ENCODE results near the gene RPS23. TPM values are rescaled to one million over a fixed set of nuclear protein-coding genes. Genes with fewer than 3 reads are reported as not detected.

RPS23 gene
- total and polyA plus RNA-seq, 4 donors: 1,189 to 3,271 (median 1,978) TPM

DNA sequence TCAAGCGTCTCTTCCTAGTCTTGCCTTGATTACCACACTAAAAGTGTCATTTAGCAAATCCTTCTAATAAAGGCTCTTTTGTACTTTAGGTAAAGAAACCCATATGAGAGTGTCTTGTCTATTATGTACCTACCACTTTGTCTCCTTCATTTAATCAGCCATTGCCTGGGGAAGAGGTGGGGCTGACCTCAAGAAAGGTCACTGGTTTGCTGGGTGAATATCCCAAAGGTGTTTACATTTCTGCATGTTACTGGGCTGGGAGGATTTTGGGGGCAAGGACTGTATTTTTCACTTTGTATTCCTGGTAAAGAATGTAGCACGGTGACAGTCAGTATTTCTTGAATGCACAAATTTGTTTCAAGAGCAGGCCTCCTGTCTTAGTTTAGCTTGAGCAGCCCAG lies 11.9 kb upstream of the RPS23 start:
- TF ChIP-seq, protein P1, sequence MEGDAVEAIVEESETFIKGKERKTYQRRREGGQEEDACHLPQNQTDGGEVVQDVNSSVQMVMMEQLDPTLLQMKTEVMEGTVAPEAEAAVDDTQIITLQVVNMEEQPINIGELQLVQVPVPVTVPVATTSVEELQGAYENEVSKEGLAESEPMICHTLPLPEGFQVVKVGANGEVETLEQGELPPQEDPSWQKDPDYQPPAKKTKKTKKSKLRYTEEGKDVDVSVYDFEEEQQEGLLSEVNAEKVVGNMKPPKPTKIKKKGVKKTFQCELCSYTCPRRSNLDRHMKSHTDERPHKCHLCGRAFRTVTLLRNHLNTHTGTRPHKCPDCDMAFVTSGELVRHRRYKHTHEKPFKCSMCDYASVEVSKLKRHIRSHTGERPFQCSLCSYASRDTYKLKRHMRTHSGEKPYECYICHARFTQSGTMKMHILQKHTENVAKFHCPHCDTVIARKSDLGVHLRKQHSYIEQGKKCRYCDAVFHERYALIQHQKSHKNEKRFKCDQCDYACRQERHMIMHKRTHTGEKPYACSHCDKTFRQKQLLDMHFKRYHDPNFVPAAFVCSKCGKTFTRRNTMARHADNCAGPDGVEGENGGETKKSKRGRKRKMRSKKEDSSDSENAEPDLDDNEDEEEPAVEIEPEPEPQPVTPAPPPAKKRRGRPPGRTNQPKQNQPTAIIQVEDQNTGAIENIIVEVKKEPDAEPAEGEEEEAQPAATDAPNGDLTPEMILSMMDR (IDR thresholded peaks at IDR 0.05; ENCODE audit: control extremely low read depth, extremely low read depth): no peak
- Histone ChIP-seq H3K4me3 (no peak overlapping the region), H3K4me1 (ENCODE audit: control insufficient read depth in 5 of 5, insufficient read depth in 5 of 5, low read length in 5 of 5) (peaks cover 0 to 17% (median 0%) of the 10 kb centered on the region in 5 donors), H3K9me3 (ENCODE audit: control insufficient read depth in 4 of 4, insufficient read depth in 3 of 4, low read length in 3 of 4) (no peaks in the 10 kb centered on the region), H3K9ac (ENCODE audit: insufficient read depth in 1 of 2, low read length in 2 of 2) (no peak overlapping the region), H3K27ac (ENCODE audit: low read depth in 1 of 2, low read length in 1 of 2) (no peak overlapping the region), H3K27me3 (ENCODE audit: control insufficient read depth in 3 of 3, insufficient read depth in 3 of 3, low read length in 2 of 3) (no peaks in the 10 kb centered on the region), H3K36me3 (ENCODE audit: control insufficient read depth in 4 of 4, insufficient read depth in 4 of 4, low read length in 4 of 4) (no peaks in the 10 kb centered on the region)
- 80 to 98% methylated on average over 2 of the region's 2 CpGs for WGBS, 2 donors
- DNase-seq: no peak
- ATAC-seq (ENCODE audit: insufficient read depth, low FRiP score): no peak

DNA sequence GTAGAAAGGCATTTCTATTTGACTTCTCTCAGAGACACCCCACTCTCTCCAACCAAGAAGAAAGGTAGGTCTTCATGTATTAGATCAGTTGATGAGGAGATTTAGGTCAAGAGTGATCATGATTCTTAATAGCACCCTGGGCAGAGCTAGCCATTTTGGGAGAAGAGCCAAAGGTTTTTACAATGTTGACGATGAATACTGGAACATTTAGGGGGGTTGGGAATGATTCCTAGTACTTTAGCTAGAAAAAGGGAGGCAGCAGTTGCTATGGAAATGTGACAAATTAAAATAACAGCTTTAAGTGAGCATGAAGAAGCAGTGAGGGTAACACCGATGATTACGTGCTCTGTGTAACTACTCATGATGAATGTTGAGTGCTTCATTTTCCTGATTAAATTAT lies 9.5 kb upstream of the RPS23 start:
- no peaks in the 10 kb centered on the region for H3K9me3 ChIP-seq (ENCODE audit: control insufficient read depth in 4 of 4, insufficient read depth in 3 of 4, low read length in 3 of 4)
- no peak overlapping the region for H3K27ac ChIP-seq (ENCODE audit: low read depth in 1 of 2, low read length in 1 of 2)
- H3K9ac ChIP-seq (ENCODE audit: insufficient read depth in 1 of 2, low read length in 2 of 2): no peak overlapping the region
- DNase-seq (no peak), ATAC-seq (ENCODE audit: insufficient read depth, low FRiP score) (no peak)
- 78 to 85% methylated on average over 3 of the region's 3 CpGs for WGBS, 2 donors
- H3K4me1 ChIP-seq (ENCODE audit: control insufficient read depth in 5 of 5, insufficient read depth in 5 of 5, low read length in 5 of 5): peaks cover 0 to 17% (median 0%) of the 10 kb centered on the region in 5 donors
- H3K4me3 ChIP-seq: no peak overlapping the region
- H3K27me3 ChIP-seq (ENCODE audit: control insufficient read depth in 3 of 3, insufficient read depth in 3 of 3, low read length in 2 of 3): no peaks in the 10 kb centered on the region
- H3K36me3 ChIP-seq (ENCODE audit: control insufficient read depth in 4 of 4, insufficient read depth in 4 of 4, low read length in 4 of 4): no peaks in the 10 kb centered on the region
- TF ChIP-seq, protein P1 (IDR thresholded peaks at IDR 0.05; ENCODE audit: control extremely low read depth, extremely low read depth): no peak

DNA sequence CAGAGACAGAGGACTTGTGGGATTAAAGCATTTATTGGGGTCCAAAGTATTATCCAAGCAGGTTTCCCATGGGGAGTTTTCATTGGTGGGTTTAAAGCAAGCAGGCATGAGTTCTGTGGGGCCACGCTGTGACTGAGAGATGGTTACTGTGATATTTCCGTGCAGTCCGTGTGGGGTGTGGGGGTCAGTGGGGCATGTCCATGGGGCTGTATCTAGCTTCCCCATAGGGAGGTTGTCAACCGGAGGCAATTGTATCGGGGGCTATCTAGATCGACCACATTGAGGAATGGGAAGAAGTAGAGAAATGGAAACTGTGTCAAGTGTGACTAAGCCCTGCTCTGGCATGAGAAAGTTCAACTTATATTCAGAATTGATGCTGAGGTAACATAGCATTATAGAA lies 7.1 kb upstream of the RPS23 start:
- Histone ChIP-seq H3K27me3 (ENCODE audit: control insufficient read depth in 3 of 3, insufficient read depth in 3 of 3, low read length in 2 of 3) (no peaks in the 10 kb centered on the region), H3K4me3 (no peak overlapping the region), H3K4me1 (ENCODE audit: control insufficient read depth in 5 of 5, insufficient read depth in 5 of 5, low read length in 5 of 5) (peaks cover 0 to 6% (median 0%) of the 10 kb centered on the region in 5 donors), H3K9ac (ENCODE audit: insufficient read depth in 1 of 2, low read length in 2 of 2) (no peak overlapping the region), H3K27ac (ENCODE audit: low read depth in 1 of 2, low read length in 1 of 2) (no peak overlapping the region), H3K36me3 (ENCODE audit: control insufficient read depth in 4 of 4, insufficient read depth in 4 of 4, low read length in 4 of 4) (no peaks in the 10 kb centered on the region), H3K9me3 (ENCODE audit: control insufficient read depth in 4 of 4, insufficient read depth in 3 of 4, low read length in 3 of 4) (no peaks in the 10 kb centered on the region)
- DNase-seq (no peak), ATAC-seq (ENCODE audit: insufficient read depth, low FRiP score) (no peak)
- TF ChIP-seq, protein P1 (IDR thresholded peaks at IDR 0.05; ENCODE audit: control extremely low read depth, extremely low read depth): no peak
- 95 to 96% methylated on average over 6 of the region's 6 CpGs for WGBS, 2 donors

DNA sequence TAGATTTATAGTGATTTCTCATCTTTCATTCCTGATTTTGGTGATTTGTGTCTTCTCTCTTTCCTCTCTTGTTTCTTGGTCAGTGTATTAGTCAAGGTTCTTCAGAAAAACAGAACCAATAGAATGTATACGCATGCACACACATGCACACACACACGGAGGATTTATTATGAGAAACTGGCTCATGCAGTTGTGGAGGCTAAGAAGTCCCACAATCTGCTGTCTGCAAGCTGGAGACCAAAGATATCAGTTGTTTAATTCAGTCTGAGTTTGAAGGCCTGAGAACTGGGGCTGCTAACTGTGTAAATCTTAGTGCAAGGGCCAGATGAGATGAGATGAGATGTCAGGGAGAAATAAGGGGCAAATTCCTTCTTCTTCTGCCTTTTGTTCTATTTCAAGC lies 5.7 kb upstream of the RPS23 start:
- peaks cover 0 to 7% (median 0%) of the 10 kb centered on the region in 5 donors for H3K4me1 ChIP-seq (ENCODE audit: control insufficient read depth in 5 of 5, insufficient read depth in 5 of 5, low read length in 5 of 5)
- no peak for ATAC-seq (ENCODE audit: insufficient read depth, low FRiP score)
- H3K9me3 ChIP-seq (ENCODE audit: control insufficient read depth in 4 of 4, insufficient read depth in 3 of 4, low read length in 3 of 4): no peaks in the 10 kb centered on the region
- no peak for DNase-seq
- H3K4me3 ChIP-seq: no peak overlapping the region
- H3K27me3 ChIP-seq (ENCODE audit: control insufficient read depth in 3 of 3, insufficient read depth in 3 of 3, low read length in 2 of 3): no peaks in the 10 kb centered on the region
- no peak overlapping the region for H3K9ac ChIP-seq (ENCODE audit: insufficient read depth in 1 of 2, low read length in 2 of 2)
- H3K36me3 ChIP-seq (ENCODE audit: control insufficient read depth in 4 of 4, insufficient read depth in 4 of 4, low read length in 4 of 4): no peaks in the 10 kb centered on the region
- H3K27ac ChIP-seq (ENCODE audit: low read depth in 1 of 2, low read length in 1 of 2): no peak overlapping the region
- 91 to 93% methylated on average over 2 of the region's 2 CpGs for WGBS, 2 donors
- TF ChIP-seq, protein P1 (IDR thresholded peaks at IDR 0.05; ENCODE audit: control extremely low read depth, extremely low read depth): no peak
